Measurements from ENCODE around the gene TBC1D9B. TPM values are rescaled to one million over a fixed set of nuclear protein-coding genes. Genes with fewer than 3 reads are reported as not detected.
A peak's percentile ranks its signal among the peaks of the same experiment; 100 is the strongest.

The TBC1D9B gene
- total and polyA plus RNA-seq, 2 of the 13 experiments (the other 11 are each of a cell fraction or from before 2014, with no cell fraction given): 35.0 to 50.0 TPM

- TF ChIP-seq SUZ12 (IDR thresholded peaks at IDR 0.05; ENCODE audit: low read depth, low read length): no peak
- TF ChIP-seq, protein P1, sequence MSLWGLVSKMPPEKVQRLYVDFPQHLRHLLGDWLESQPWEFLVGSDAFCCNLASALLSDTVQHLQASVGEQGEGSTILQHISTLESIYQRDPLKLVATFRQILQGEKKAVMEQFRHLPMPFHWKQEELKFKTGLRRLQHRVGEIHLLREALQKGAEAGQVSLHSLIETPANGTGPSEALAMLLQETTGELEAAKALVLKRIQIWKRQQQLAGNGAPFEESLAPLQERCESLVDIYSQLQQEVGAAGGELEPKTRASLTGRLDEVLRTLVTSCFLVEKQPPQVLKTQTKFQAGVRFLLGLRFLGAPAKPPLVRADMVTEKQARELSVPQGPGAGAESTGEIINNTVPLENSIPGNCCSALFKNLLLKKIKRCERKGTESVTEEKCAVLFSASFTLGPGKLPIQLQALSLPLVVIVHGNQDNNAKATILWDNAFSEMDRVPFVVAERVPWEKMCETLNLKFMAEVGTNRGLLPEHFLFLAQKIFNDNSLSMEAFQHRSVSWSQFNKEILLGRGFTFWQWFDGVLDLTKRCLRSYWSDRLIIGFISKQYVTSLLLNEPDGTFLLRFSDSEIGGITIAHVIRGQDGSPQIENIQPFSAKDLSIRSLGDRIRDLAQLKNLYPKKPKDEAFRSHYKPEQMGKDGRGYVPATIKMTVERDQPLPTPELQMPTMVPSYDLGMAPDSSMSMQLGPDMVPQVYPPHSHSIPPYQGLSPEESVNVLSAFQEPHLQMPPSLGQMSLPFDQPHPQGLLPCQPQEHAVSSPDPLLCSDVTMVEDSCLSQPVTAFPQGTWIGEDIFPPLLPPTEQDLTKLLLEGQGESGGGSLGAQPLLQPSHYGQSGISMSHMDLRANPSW (CRISPR knock-in tag; IDR thresholded peaks at IDR 0.05; ENCODE audit: borderline replicate concordance): no peak
- TF ChIP-seq, protein P2, sequence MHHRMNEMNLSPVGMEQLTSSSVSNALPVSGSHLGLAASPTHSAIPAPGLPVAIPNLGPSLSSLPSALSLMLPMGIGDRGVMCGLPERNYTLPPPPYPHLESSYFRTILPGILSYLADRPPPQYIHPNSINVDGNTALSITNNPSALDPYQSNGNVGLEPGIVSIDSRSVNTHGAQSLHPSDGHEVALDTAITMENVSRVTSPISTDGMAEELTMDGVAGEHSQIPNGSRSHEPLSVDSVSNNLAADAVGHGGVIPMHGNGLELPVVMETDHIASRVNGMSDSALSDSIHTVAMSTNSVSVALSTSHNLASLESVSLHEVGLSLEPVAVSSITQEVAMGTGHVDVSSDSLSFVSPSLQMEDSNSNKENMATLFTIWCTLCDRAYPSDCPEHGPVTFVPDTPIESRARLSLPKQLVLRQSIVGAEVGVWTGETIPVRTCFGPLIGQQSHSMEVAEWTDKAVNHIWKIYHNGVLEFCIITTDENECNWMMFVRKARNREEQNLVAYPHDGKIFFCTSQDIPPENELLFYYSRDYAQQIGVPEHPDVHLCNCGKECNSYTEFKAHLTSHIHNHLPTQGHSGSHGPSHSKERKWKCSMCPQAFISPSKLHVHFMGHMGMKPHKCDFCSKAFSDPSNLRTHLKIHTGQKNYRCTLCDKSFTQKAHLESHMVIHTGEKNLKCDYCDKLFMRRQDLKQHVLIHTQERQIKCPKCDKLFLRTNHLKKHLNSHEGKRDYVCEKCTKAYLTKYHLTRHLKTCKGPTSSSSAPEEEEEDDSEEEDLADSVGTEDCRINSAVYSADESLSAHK (CRISPR knock-in tag; IDR thresholded peaks at IDR 0.05; ENCODE audit: borderline replicate concordance): no peak
- TF ChIP-seq, protein P3, sequence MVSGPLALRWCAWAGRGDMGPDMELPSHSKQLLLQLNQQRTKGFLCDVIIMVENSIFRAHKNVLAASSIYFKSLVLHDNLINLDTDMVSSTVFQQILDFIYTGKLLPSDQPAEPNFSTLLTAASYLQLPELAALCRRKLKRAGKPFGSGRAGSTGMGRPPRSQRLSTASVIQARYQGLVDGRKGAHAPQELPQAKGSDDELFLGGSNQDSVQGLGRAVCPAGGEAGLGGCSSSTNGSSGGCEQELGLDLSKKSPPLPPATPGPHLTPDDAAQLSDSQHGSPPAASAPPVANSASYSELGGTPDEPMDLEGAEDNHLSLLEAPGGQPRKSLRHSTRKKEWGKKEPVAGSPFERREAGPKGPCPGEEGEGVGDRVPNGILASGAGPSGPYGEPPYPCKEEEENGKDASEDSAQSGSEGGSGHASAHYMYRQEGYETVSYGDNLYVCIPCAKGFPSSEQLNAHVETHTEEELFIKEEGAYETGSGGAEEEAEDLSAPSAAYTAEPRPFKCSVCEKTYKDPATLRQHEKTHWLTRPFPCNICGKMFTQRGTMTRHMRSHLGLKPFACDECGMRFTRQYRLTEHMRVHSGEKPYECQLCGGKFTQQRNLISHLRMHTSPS (CRISPR knock-in tag; IDR thresholded peaks at IDR 0.05; ENCODE audit: low read depth): no peak
- TF ChIP-seq, protein P4, sequence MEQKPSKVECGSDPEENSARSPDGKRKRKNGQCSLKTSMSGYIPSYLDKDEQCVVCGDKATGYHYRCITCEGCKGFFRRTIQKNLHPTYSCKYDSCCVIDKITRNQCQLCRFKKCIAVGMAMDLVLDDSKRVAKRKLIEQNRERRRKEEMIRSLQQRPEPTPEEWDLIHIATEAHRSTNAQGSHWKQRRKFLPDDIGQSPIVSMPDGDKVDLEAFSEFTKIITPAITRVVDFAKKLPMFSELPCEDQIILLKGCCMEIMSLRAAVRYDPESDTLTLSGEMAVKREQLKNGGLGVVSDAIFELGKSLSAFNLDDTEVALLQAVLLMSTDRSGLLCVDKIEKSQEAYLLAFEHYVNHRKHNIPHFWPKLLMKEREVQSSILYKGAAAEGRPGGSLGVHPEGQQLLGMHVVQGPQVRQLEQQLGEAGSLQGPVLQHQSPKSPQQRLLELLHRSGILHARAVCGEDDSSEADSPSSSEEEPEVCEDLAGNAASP (CRISPR knock-in tag; IDR thresholded peaks at IDR 0.05; ENCODE audit: borderline replicate concordance): peak; percentile 60
- TF ChIP-seq ZNF142 (CRISPR knock-in tag; IDR thresholded peaks at IDR 0.05): peak; percentile 56
- TF ChIP-seq REST (IDR thresholded peaks at IDR 0.05; ENCODE audit: borderline replicate concordance in 1 of 2, low read depth in 1 of 2, low read length in 2 of 2): peak in 1 of 2 experiments; percentile 52; a peak in 1 of 4 replicates
Observed at GRCh38 chr5:179820483-179821297, 87.0 kb downstream of the TBC1D9B start, which contains the start of gene SQSTM1 (continued).

Data from HepG2 (cell line).